Left kidney (tissue), 8 donors: ENCODE measurements around the gene CTSW. TPM values are rescaled to one million over a fixed set of nuclear protein-coding genes. Genes with fewer than 3 reads are reported as not detected.
"Not testable (repeated sequence)": the region's sequence is repeated elsewhere in the genome, so short reads cannot be mapped to it uniquely, and the experiment has no call there.

Source experiments
- DNase-seq: peaks from one replicate; pipeline ENCODE4 v3.0.0-alpha.2; 2013
- long read RNA-seq, 8 donors: transcript quantifications; one replicate each; lab custom pipeline, GENCODE V29; 2026
- polyA plus RNA-seq: library from polyadenylated mRNA; unstranded; fragments of 120-200 nt; gene quantifications from one replicate; pipeline ENCODE4 v1.2.1, GENCODE V29; 2013; ENCODE audit not compliant: insufficient read length

Gene CTSW
- 1.4 TPM for polyA plus RNA-seq
- long read RNA-seq, donor 1 = 0 reads
- long read RNA-seq, donor 2 = 0 reads
- long read RNA-seq, donor 3 = 0 reads
- long read RNA-seq, donor 4 = 0 reads
- long read RNA-seq, donor 5, partial matches to known transcripts = 0 of 2 reads
- long read RNA-seq, donor 5, other reads (novel, unspliced or antisense) = 0 of 2 reads
- long read RNA-seq, donor 6 = 0 reads
- long read RNA-seq, donor 7 = 0 reads
- long read RNA-seq, donor 8, partial matches to known transcripts = 18 of 43 reads
- long read RNA-seq, donor 8, other reads (novel, unspliced or antisense) = 25 of 43 reads

DNA sequence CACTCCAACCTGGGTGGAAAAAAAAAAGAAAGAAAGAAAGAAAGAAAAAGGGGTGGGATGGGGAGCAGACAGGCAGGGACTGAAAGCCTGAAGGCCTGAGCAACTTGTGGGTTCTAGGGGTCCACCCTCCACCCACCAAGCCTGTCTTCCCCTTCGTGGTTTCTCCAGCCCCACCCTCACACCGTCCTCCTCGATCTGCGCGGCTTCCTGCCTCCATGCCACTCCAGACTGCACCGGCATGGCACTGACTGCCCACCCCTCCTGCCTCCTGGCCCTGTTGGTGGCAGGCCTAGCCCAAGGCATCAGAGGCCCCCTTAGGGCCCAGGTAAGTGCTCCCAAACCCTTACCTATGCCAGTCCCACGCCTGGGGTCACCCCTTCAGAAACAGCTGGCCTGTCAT, at the start of gene CTSW:
CTSW (plus strand) TSS at position 221 of the 400 bp plus-strand sequence; CDS start at position 239, 18 bp downstream.
- no peak for DNase-seq

DNA sequence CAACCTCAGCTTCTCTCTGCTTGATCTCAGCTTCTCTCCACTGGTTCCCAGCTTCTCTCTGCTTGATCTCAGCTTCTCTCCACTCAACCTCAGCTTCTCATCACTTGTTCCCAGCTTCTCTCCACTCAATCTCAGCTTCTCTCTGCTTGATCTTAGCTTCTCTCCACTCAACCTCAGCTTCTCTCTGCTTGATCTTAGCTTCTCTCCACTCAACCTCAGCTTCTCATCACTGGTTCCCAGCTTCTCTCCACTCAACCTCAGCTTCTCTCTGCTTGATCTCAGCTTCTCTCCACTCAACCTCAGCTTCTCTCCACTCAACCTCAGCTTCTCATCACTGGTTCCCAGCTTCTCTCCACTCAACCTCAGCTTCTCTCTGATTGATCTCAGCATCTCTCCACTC, 47.4 kb upstream of the CTSW start:
- DNase-seq = not testable (repeated sequence)

GRCh38 chr11:65833297-65834030, 46.2 kb upstream of the CTSW start, which contains the start of gene SNX32:
TSS of gene SNX32 (plus strand) at chr11:65833963. CDS start at chr11:65834066, 103 bp downstream.
- DNase-seq = peak; percentile 95

- DNase-seq = no peak
These were observed 45.4 kb upstream of the CTSW start for GRCh38 chr11:65834202-65834601.

- no peak for DNase-seq
These were observed 37.5 kb upstream of the CTSW start for GRCh38 chr11:65842144-65842543.

DNA sequence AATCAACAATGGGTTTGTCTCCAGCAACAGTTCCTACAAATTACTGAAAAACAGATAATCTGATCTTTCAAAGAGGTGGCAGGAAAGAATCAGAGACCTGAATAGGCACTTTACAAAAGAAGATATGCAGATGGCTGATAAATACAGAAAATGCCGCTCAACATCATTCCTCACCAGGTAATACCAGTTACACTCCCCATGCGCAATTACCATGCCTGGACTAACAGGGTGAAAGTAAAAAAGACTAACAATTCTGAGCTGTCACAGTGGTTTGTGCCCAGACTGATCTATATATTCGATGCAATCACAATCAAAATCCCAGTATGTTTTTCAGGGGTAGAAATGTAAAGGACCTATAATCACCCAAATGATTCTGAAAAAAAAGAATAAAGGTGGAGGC, 35.8 kb upstream of the CTSW start:
- no peak for DNase-seq

- no peak for DNase-seq
These were observed 35.3 kb upstream of the CTSW start for GRCh38 chr11:65844231-65844872.

DNA sequence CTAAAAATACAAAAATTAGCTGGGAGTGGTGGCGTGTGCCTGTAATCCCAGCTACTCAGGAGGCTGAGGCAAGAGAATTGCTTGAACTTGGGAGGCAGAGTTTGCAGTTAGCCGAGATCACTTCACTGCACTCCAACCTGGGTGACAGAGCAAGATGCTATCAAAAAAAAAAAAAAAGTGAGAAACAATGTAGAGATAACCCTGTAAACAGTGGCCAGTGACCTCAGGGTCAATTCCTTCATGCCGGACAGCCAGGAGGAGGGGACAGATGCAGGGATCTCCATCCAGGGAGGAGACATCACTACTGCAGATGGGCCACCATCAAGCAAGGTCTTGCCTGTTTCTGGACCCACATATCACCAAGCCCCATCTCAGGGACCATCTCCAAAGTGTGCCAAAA, 31.9 kb upstream of the CTSW start:
- DNase-seq = no peak

DNA sequence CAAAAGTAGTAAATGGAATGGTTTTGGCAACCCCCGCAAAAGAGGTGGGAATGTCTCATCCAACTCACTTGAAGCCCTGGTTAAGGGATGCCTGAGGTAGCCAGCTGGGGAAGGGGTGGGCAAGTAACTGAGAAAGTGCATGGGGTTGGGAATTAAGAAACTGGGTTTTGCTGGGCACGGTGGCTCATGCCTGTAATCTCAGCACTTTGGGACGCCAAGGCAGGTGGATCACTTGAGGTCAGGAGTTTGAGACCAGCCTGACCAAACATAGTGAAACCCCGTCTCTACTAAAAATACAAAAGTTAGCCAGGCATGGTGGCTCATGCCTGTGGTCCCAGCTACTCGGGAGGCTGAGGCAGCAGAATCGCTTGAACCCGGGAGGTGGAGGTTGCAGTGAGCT, 30.9 kb upstream of the CTSW start:
- not testable (repeated sequence) for DNase-seq

DNA sequence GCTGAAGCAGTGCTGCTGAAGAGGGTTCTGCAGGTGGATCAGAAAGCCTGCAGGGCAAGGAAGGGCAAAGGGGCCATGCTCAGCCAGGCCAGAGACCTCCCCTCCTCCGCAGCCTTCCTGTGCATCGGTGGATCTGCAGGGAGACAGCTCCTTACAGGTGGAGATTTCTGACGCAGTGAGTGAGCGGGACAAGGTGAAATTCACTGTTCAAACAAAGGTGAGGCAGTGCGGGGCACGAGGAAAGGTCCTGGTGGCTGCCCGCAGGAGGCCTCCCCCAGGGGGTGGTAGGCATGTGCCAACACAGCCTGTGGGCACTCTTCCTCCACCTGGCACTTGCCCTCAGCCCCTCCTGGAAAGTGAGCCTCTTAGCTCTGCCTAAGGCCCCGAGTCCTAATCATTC, 30.3 kb upstream of the CTSW start:
- no peak for DNase-seq

GRCh38 chr11:65849771-65850216, 29.8 kb upstream of the CTSW start:
- no peak for DNase-seq

DNA sequence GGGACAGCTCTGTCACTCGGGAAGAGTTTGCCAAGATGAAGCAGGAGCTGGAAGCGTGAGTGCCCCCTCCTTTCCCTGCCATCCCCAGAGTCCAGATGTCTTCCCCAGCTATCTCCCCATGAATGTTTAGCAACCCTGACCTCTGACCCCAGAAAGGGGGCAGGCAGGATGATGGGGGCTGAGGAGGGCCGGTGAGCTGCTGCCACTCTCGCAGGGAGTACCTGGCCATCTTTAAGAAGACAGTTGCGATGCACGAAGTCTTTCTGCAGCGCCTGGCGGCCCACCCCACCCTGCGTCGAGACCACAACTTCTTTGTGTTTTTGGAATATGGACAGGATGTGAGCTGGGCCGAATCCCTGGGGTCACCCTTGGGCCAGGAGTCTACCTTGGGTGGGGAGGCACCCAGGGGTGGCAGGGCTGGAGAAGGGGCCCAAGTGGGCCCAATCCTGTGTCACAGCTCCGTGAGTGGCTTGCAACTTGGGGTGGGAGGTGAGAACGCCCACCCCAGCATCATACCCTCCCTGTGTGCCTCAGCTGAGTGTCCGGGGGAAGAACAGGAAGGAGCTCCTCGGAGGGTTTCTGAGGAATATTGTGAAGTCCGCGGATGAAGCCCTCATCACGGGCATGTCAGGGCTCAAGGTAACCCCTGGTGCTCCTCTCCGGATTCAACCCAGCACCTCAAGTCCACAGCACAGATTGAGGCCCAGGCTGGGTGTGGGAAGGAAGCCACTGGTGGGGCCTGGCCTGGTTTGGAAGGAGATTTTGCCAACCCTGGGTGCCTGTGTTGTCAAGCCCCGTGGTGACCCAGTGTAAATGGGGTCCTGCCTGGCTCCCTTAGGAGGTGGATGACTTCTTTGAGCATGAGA, 29.2 kb upstream of the CTSW start:
- DNase-seq = no peak

DNA sequence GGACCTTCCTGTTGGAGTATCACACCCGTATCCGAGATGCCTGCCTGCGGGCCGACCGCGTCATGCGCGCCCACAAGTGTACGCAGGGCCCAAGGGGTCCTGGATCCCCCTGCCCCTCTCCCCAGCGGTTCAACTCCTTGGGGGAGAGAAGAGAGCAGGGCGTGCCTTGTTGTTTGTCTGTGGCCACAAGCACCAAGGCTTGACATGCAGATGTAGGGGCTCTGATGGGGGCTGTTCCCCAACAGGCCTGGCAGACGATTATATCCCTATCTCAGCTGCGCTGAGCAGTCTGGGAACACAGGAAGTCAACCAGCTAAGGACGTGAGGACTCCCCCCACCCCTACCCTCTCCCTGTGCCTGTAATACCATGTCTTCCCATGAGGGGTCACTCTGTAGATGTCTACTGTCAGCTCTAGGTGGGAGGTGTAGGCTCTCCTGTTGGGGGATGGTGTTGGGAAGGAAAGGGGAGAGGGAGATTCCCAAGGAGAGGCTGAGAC, 28.5 kb upstream of the CTSW start:
- no peak for DNase-seq

DNA sequence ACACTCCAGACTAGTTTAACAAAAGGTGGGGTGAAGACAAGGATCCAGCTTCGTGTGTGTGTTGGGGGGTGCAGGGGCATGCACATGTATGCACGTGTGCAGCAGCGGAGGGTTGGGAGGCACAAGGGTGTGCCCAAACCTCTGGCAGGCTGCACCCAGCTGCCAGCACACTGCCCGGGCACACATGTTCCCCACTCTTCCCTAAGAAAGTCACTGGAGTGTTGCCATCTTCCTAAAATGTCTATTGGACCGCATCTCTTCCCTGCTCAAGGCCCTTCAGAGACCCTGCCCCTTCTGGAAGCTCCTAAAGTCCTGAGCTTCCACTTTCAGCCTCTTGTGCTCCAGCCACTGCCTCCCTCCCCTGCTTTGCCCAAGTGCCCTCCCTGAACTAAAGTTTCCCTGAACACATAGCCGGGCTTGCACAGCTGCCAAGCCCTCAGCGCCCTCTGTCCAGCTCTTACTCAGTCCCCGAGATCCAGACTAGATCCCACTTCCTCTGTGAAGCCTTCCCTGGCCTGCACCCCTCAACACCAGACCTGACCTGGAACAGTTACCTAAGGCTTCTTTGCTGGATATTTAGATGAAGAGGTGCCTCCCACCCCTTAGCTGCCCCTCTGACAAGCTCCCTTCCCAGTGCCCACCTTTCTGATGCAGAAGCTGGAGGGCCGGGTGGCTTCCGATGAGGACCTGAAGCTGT, 27.7 kb upstream of the CTSW start:
- DNase-seq = no peak

GRCh38 chr11:65852508-65853245, 27.0 kb upstream of the CTSW start:
- no peak for DNase-seq

GRCh38 chr11:65853246-65853979, 26.2 kb upstream of the CTSW start:
- no peak for DNase-seq

- no peak for DNase-seq
These were observed 25.5 kb upstream of the CTSW start for GRCh38 chr11:65854161-65854592.

- no peak for DNase-seq
These were observed 24.5 kb upstream of the CTSW start for GRCh38 chr11:65854852-65855837.
